ENCODE measurements around the gene LRTM2. TPM values are rescaled to one million over a fixed set of nuclear protein-coding genes. Genes with fewer than 3 reads are reported as not detected.
"Not testable (repeated sequence)": the region's sequence is repeated elsewhere in the genome, so short reads cannot be mapped to it uniquely, and the experiment has no call there.

The LRTM2 gene
- total RNA-seq, 1 donor from 2014 or later = 14.6 TPM

DNA sequence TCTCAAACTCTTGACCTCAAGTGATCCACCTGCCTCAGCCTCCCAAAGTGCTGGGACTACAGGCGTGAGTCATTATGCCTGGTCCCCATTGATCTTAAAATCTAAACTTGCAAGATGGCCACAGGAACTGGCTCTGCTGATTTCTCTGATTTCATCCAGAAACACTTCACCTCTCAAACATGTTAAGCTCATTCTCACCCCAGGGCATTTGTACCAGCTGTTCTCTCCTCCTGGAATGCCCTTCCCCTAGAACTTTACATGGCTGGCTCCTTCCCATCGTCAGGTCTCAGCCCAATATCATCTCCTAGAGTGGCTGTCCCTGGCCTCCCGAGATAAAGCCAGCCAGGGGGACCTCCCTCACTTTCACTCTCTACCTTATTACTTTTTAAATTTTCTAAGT is 5.3 kb upstream of the LRTM2 start:
- Mint-ChIP-seq H3K27ac (ENCODE audit: unreplicated experiment) (no peak overlapping the region), H3K4me1 (ENCODE audit: low read depth, unreplicated experiment) (peaks cover 16% of the 10 kb centered on the region), H3K9me3 (ENCODE audit: unreplicated experiment) (peaks cover 11% of the 10 kb centered on the region), H3K36me3 (ENCODE audit: unreplicated experiment) (peaks cover 6% of the 10 kb centered on the region), H3K27me3 (ENCODE audit: unreplicated experiment) (peaks cover 20% of the 10 kb centered on the region), H3K4me3 (ENCODE audit: unreplicated experiment) (no peak overlapping the region)
- DNase-seq = no peak
- TF ChIP-seq, protein P1, sequence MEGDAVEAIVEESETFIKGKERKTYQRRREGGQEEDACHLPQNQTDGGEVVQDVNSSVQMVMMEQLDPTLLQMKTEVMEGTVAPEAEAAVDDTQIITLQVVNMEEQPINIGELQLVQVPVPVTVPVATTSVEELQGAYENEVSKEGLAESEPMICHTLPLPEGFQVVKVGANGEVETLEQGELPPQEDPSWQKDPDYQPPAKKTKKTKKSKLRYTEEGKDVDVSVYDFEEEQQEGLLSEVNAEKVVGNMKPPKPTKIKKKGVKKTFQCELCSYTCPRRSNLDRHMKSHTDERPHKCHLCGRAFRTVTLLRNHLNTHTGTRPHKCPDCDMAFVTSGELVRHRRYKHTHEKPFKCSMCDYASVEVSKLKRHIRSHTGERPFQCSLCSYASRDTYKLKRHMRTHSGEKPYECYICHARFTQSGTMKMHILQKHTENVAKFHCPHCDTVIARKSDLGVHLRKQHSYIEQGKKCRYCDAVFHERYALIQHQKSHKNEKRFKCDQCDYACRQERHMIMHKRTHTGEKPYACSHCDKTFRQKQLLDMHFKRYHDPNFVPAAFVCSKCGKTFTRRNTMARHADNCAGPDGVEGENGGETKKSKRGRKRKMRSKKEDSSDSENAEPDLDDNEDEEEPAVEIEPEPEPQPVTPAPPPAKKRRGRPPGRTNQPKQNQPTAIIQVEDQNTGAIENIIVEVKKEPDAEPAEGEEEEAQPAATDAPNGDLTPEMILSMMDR (IDR thresholded peaks at IDR 0.05; ENCODE audit: partially characterized antibody, unreplicated experiment) = no peak

GRCh38 chr12:1815814-1816729 is 4.3 kb upstream of the LRTM2 start:
- peak overlapping the region; percentile 0 for H3K27ac Mint-ChIP-seq (ENCODE audit: unreplicated experiment)
- DNase-seq = no peak

DNA sequence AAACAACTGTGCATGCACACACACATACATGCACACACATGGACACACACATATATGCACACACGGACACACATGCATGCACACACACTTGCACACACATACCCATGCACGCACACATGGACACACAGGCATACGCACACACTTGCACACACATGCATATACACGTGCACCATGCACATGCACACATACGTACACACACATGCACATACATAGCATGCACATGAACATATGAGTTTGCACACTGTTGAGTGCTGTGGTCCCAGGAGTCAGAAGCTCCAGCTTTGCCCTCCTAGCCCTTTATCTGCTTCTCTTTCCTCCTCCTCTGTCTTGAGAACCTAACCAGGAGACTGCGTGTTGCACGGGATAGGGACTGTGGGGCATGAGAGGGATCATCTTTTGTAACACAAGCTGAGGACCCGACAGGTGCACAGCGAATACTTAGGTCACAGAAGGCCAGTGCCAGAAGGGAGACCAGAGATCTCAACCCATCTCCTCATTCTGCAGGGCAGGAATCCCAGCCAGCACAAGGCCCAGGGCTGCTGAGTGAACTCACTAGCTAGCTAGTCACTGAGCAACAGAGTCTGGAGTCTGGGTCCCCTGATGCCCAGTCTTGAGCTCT is 3.5 kb upstream of the LRTM2 start:
- Mint-ChIP-seq H3K9me3 (ENCODE audit: unreplicated experiment) (peaks cover 16% of the 10 kb centered on the region), H3K4me1 (ENCODE audit: low read depth, unreplicated experiment) (peaks cover 25% of the 10 kb centered on the region), H3K4me3 (ENCODE audit: unreplicated experiment) (no peak overlapping the region), H3K27me3 (ENCODE audit: unreplicated experiment) (peaks cover 19% of the 10 kb centered on the region), H3K36me3 (ENCODE audit: unreplicated experiment) (peaks cover 6% of the 10 kb centered on the region), H3K27ac (ENCODE audit: unreplicated experiment) (peak overlapping the region; percentile 0)
- DNase-seq = no peak
- TF ChIP-seq, protein P1 (IDR thresholded peaks at IDR 0.05; ENCODE audit: partially characterized antibody, unreplicated experiment) = no peak

More at GRCh38 chr12:1815814-1816729, 4.3 kb upstream of the LRTM2 start:
- Mint-ChIP-seq H3K4me1 (ENCODE audit: low read depth, unreplicated experiment) (peaks cover 25% of the 10 kb centered on the region), H3K27me3 (ENCODE audit: unreplicated experiment) (peaks cover 19% of the 10 kb centered on the region), H3K4me3 (ENCODE audit: unreplicated experiment) (no peak overlapping the region), H3K36me3 (ENCODE audit: unreplicated experiment) (peaks cover 6% of the 10 kb centered on the region), H3K9me3 (ENCODE audit: unreplicated experiment) (peaks cover 16% of the 10 kb centered on the region)
- TF ChIP-seq, protein P1 (IDR thresholded peaks at IDR 0.05; ENCODE audit: partially characterized antibody, unreplicated experiment) = no peak

GRCh38 chr12:1817928-1818327 is 2.4 kb upstream of the LRTM2 start:
- H3K4me1 Mint-ChIP-seq (ENCODE audit: low read depth, unreplicated experiment) = peaks cover 28% of the 10 kb centered on the region
- not testable (repeated sequence) for H3K36me3 Mint-ChIP-seq (ENCODE audit: unreplicated experiment); H3K27ac Mint-ChIP-seq (ENCODE audit: unreplicated experiment)

DNA sequence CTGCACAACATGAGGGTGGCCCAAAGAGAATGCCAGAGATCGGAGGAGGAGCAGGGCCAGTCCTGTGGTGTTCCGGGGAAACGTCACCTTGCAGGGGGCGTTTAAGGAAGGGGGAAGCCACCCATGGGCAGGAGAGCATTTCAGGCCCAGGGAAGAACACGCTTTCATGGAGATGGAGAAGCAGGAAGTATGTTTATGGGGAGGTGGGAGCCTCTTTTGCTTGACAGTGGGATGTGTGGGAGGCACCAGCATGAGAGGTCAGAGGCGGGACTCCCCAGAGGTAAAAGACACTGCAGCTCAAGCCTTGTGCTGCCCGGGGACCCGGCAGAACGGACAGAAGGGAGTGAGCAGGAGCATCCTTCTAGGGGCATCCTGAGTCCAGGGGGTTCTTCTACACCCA is 1.3 kb upstream of the LRTM2 start:
- Mint-ChIP-seq H3K36me3 (ENCODE audit: unreplicated experiment) (peaks cover 6% of the 10 kb centered on the region), H3K27me3 (ENCODE audit: unreplicated experiment) (peaks cover 19% of the 10 kb centered on the region), H3K9me3 (ENCODE audit: unreplicated experiment) (peaks cover 16% of the 10 kb centered on the region), H3K4me3 (ENCODE audit: unreplicated experiment) (peak overlapping the region; percentile 83), H3K27ac (ENCODE audit: unreplicated experiment) (peak overlapping the region; percentile 96), H3K4me1 (ENCODE audit: low read depth, unreplicated experiment) (peaks cover 28% of the 10 kb centered on the region)
- DNase-seq = no peak
- TF ChIP-seq, protein P1 (IDR thresholded peaks at IDR 0.05; ENCODE audit: partially characterized antibody, unreplicated experiment) = no peak

More at GRCh38 chr12:1817928-1818327, 2.4 kb upstream of the LRTM2 start:
- H3K4me3 Mint-ChIP-seq (ENCODE audit: unreplicated experiment); DNase-seq: not testable (repeated sequence)
- H3K27me3 Mint-ChIP-seq (ENCODE audit: unreplicated experiment) = peaks cover 19% of the 10 kb centered on the region
- peaks cover 14% of the 10 kb centered on the region for H3K9me3 Mint-ChIP-seq (ENCODE audit: unreplicated experiment)
